GM21529 (cell line): ENCODE results near the gene FCN3.

Experiments used
- ATAC-seq: cut with Tn5 transposase; IDR thresholded peaks from one replicate; pipeline ENCODE4 v1.9.1; 2021; ENCODE audit not compliant: unreplicated experiment

The FCN3 gene

GRCh38 chr1:27381969-27382762 lies 7.5 kb upstream of the FCN3 start:
- no peak for ATAC-seq

- no peak for ATAC-seq
Measured at GRCh38 chr1:27380766-27381733, 6.4 kb upstream of the FCN3 start.

- ATAC-seq = no peak
Measured at GRCh38 chr1:27380224-27380623, 5.6 kb upstream of the FCN3 start.

- ATAC-seq = no peak
Measured at GRCh38 chr1:27379564-27380122, 5.0 kb upstream of the FCN3 start.

GRCh38 chr1:27377760-27378495 lies 3.3 kb upstream of the FCN3 start:
- ATAC-seq = no peak

GRCh38 chr1:27372808-27373690 lies 1.6 kb downstream of the FCN3 start:
- no peak for ATAC-seq

- ATAC-seq = no peak
Measured at GRCh38 chr1:27372022-27372807, 2.4 kb downstream of the FCN3 start.

- no peak for ATAC-seq
Measured at GRCh38 chr1:27368869-27369582, 5.6 kb downstream of the FCN3 start.

- no peak for ATAC-seq
Measured at GRCh38 chr1:27367160-27367650, 7.4 kb downstream of the FCN3 start.

- peak; percentile 37 for ATAC-seq
Measured at GRCh38 chr1:27366411-27367159, 8.0 kb downstream of the FCN3 start, which contains the start of gene MAP3K6. Gene MAP3K6, minus strand, starts transcription at chr1:27366961. Its CDS starts 364 bp downstream, at chr1:27366597.

- peak; percentile 40 for ATAC-seq
Measured at GRCh38 chr1:27366113-27366410, 8.6 kb downstream of the FCN3 start.

- peak; percentile 46 for ATAC-seq
Measured at GRCh38 chr1:27365372-27366112, 9.1 kb downstream of the FCN3 start.

- no peak for ATAC-seq
Measured at GRCh38 chr1:27364696-27365371, 9.8 kb downstream of the FCN3 start.

GRCh38 chr1:27363766-27364695 lies 10.6 kb downstream of the FCN3 start:
- no peak for ATAC-seq

GRCh38 chr1:27361553-27361952 lies 13.1 kb downstream of the FCN3 start:
- ATAC-seq = no peak
